Endodermal cell (in vitro differentiated cells): Measurements from ENCODE around the gene TMCO1. TPM values are rescaled to one million over a fixed set of nuclear protein-coding genes. Genes with fewer than 3 reads are reported as not detected.

Source experiments
- DNase-seq: peaks from one replicate; pipeline ENCODE4 v3.0.0-alpha.2; 2017
- H3K27ac ChIP-seq: 2 replicates; pipeline ENCODE4 v1.5.1; 2013; ENCODE audit warnings: mild to moderate bottlenecking, low read depth, low read length, moderate library complexity
- H3K27me3 ChIP-seq: 2 replicates; pipeline ENCODE4 v1.6.1; 2013; ENCODE audit warnings: mild to moderate bottlenecking, low read length, moderate library complexity; ENCODE audit not compliant: insufficient read depth, control insufficient read depth, poor library complexity, severe bottlenecking
- H3K36me3 ChIP-seq: 2 replicates; pipeline ENCODE4 v1.7.0; 2013; ENCODE audit warnings: mild to moderate bottlenecking, low read length, moderate library complexity; ENCODE audit not compliant: control insufficient read depth, insufficient read depth
- H3K4me1 ChIP-seq: one replicate; pipeline ENCODE4 v1.7.0; 2013; ENCODE audit warnings: low read length; ENCODE audit not compliant: control insufficient read depth, insufficient read depth
- H3K4me3 ChIP-seq: 2 replicates; pipeline ENCODE4 v1.5.1; 2013; ENCODE audit warnings: mild to moderate bottlenecking, low read length, moderate library complexity
- H3K9ac ChIP-seq: 2 replicates; pipeline ENCODE4 v1.6.1; 2013; ENCODE audit warnings: mild to moderate bottlenecking, low read length, moderate library complexity; ENCODE audit not compliant: poor library complexity, severe bottlenecking; ENCODE audit errors: extremely low read depth
- H3K9me3 ChIP-seq: 2 replicates; pipeline ENCODE4 v1.6.1; 2013; ENCODE audit warnings: mild to moderate bottlenecking, low read length, moderate library complexity; ENCODE audit not compliant: control insufficient read depth
- H3K27ac Mint-ChIP-seq: 2 replicates; pipeline ENCODE4 v1.8.0; 2020; ENCODE audit warnings: mixed read lengths
- H3K27me3 Mint-ChIP-seq: 2 replicates; pipeline ENCODE4 v1.8.0; 2021; ENCODE audit warnings: mild to moderate bottlenecking, mixed read lengths; ENCODE audit not compliant: insufficient read depth
- H3K36me3 Mint-ChIP-seq: 2 replicates; pipeline ENCODE4 v1.8.0; 2020; ENCODE audit warnings: low read depth, mixed read lengths
- H3K4me1 Mint-ChIP-seq: 2 replicates; pipeline ENCODE4 v1.8.0; 2020; ENCODE audit warnings: mixed read lengths
- H3K4me3 Mint-ChIP-seq: 2 replicates; pipeline ENCODE4 v1.8.0; 2020; ENCODE audit warnings: mild to moderate bottlenecking, moderate library complexity, mixed read lengths
- H3K9me3 Mint-ChIP-seq: 2 replicates; pipeline ENCODE4 v1.8.0; 2020; ENCODE audit warnings: mild to moderate bottlenecking, mixed read lengths
- WGBS, 2 experiments: methylation state at CpG; one replicate each; pipeline versions ENCODE4 v1.1.5 to v1.1.7; 2013; ENCODE audit warnings: missing lambda C conversion rate in 2 of 2, mixed read lengths in 1 of 2; ENCODE audit not compliant: insufficient coverage in 1 of 2, insufficient read length in 1 of 2; 5-methylcytosine and 5-hydroxymethylcytosine counted together
- total RNA-seq, 2 donors: library from RNA; stranded (reverse); fragmentation: NEBNext Ultra II Directional in 1 of 2; extraction: Animal tissue kit (Norgen Biotek cat#: 25700) in 1 of 2; gene quantifications; 2 replicates in 1 of 2; 3 replicates in 1 of 2; pipeline ENCODE4 v1.2.1, GENCODE V29; 2021
- TF ChIP-seq, protein P1 (sequence below): fragments of 200-600 bp; sonication (generic); conservative IDR thresholded peaks from 2 replicates; pipeline ENCODE4 v1.5.0; 2021; ENCODE audit warnings: antibody characterized with exemption, mild to moderate bottlenecking

TMCO1 gene
- total RNA-seq, 2 donors from 2014 or later, result 76.2 to 79.6 TPM

DNA sequence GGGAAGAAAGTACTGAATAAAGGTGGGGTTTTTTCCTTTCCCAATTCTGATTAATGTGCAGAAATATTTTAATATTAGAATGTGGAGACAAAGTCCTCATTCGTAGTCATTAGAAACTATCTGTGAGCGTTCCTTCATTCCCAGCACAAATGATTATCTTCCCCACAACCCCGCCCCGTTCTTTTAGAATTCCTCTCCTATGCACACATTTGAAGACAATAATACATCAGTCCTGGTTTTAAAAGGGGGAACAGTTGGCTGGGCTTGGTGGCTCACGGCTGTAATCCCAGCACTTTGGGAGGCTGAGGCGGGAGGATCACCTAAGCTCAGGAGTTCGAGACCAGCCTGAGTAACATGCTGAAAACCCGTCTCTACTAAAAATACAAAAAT is 71.2 kb downstream of the TMCO1 start:
- TF ChIP-seq, protein P1, sequence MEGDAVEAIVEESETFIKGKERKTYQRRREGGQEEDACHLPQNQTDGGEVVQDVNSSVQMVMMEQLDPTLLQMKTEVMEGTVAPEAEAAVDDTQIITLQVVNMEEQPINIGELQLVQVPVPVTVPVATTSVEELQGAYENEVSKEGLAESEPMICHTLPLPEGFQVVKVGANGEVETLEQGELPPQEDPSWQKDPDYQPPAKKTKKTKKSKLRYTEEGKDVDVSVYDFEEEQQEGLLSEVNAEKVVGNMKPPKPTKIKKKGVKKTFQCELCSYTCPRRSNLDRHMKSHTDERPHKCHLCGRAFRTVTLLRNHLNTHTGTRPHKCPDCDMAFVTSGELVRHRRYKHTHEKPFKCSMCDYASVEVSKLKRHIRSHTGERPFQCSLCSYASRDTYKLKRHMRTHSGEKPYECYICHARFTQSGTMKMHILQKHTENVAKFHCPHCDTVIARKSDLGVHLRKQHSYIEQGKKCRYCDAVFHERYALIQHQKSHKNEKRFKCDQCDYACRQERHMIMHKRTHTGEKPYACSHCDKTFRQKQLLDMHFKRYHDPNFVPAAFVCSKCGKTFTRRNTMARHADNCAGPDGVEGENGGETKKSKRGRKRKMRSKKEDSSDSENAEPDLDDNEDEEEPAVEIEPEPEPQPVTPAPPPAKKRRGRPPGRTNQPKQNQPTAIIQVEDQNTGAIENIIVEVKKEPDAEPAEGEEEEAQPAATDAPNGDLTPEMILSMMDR, result no peak
- Mint-ChIP-seq H3K4me1 (peaks cover 7% of the 10 kb centered on the region), H3K27me3 (peaks cover 10% of the 10 kb centered on the region), H3K27ac (peak overlapping the region; percentile 96), H3K36me3 (peaks cover 22% of the 10 kb centered on the region), H3K9me3 (peaks cover 8% of the 10 kb centered on the region), H3K4me3 (peak overlapping the region; percentile 95)
- no peaks in the 10 kb centered on the region for H3K4me1 ChIP-seq
- no peak overlapping the region for H3K27ac ChIP-seq
- H3K9me3 ChIP-seq, result no peaks in the 10 kb centered on the region
- H3K4me3 ChIP-seq, result peak overlapping the region; percentile 95
- DNase-seq, result no peak
- H3K27me3 ChIP-seq, result no peaks in the 10 kb centered on the region
- 54% methylated on average over 8 of the region's 8 CpGs; no CpG with 5 or more reads in 1 of the 2 experiments for WGBS, 2 experiments
- no peak overlapping the region for H3K9ac ChIP-seq
- H3K36me3 ChIP-seq, result peaks cover 3% of the 10 kb centered on the region

DNA sequence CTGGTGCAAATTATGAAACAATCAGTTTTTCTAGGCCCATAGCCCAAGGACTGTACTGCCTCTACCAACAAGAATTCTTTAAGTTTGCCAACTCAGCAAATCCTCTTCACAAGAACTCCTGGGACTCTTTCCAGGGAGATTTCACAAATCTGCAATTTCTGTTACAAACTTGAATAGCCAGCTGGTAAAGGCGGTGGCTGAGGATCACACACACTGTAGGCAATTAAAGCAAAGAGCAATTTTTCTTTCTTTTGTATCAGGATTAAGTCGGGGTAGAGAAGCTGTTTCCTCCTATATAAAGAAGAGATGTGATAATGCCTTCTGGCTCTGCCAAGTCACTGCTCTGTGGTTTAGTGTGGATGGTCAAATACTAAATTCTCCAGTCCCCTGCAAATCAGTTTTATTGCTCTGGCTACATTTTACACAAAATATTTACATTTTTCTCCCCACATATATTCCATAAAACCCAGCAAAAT is 72.0 kb downstream of the TMCO1 start:
- H3K27me3 Mint-ChIP-seq, result peaks cover 8% of the 10 kb centered on the region
- TF ChIP-seq, protein P1, result no peak
- no peak overlapping the region for H3K27ac ChIP-seq
- H3K9me3 Mint-ChIP-seq, result peaks cover 16% of the 10 kb centered on the region
- H3K4me3 ChIP-seq, result peak overlapping the region; percentile 95
- H3K36me3 ChIP-seq, result peaks cover 3% of the 10 kb centered on the region
- H3K4me1 Mint-ChIP-seq, result peaks cover 7% of the 10 kb centered on the region
- DNase-seq, result no peak
- 88 to 100% methylated on average over 1 to 2 of the region's 2 CpGs for WGBS, 2 experiments
- no peak overlapping the region for H3K9ac ChIP-seq
- no peak overlapping the region for H3K27ac Mint-ChIP-seq
- H3K27me3 ChIP-seq, result no peaks in the 10 kb centered on the region
- peak overlapping the region; percentile 13 for H3K4me3 Mint-ChIP-seq
- H3K4me1 ChIP-seq, result no peaks in the 10 kb centered on the region
- H3K9me3 ChIP-seq, result no peaks in the 10 kb centered on the region
- peaks cover 31% of the 10 kb centered on the region for H3K36me3 Mint-ChIP-seq

DNA sequence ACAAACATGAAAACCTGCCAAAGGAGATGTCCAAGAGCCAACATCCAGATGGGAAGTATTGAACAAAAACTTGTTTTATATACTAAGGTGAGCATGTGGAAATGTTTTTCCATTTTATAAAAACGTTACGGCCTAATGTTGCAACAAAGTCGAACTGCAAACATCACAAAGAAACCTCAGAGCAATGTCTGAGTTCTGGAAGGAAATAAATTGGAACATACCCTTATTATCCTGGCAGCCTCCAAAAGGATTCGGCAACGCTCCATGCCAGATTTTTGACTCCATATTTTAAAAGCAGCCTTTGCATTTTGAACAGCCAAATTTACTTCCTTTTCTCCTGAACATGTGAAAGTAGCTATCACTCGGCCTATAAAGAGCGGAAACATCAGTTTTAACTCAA is 73.6 kb downstream of the TMCO1 start:
- peaks cover 8% of the 10 kb centered on the region for H3K9me3 ChIP-seq
- Mint-ChIP-seq H3K27me3 (no peaks in the 10 kb centered on the region), H3K27ac (no peak overlapping the region), H3K36me3 (peaks cover 47% of the 10 kb centered on the region), H3K9me3 (peaks cover 31% of the 10 kb centered on the region), H3K4me1 (peaks cover 7% of the 10 kb centered on the region), H3K4me3 (no peak overlapping the region)
- no peaks in the 10 kb centered on the region for H3K27me3 ChIP-seq
- no peak overlapping the region for H3K27ac ChIP-seq
- TF ChIP-seq, protein P1, result no peak
- DNase-seq, result no peak
- no peak overlapping the region for H3K4me3 ChIP-seq
- H3K36me3 ChIP-seq, result peaks cover 10% of the 10 kb centered on the region
- H3K4me1 ChIP-seq, result no peaks in the 10 kb centered on the region
- H3K9ac ChIP-seq, result no peak overlapping the region
- 94% methylated on average over 6 to 7 of the region's 7 CpGs for WGBS, 2 experiments
